GM18526 (cell line): Measurements from ENCODE around the gene ING5.

Source experiments
- POLR2A ChIP-seq: IDR thresholded peaks from 3 replicates; pipeline ENCODE4 v1.6.1; 2011; ENCODE audit not compliant: insufficient read length; ENCODE audit errors: extremely low read depth

Gene ING5

DNA sequence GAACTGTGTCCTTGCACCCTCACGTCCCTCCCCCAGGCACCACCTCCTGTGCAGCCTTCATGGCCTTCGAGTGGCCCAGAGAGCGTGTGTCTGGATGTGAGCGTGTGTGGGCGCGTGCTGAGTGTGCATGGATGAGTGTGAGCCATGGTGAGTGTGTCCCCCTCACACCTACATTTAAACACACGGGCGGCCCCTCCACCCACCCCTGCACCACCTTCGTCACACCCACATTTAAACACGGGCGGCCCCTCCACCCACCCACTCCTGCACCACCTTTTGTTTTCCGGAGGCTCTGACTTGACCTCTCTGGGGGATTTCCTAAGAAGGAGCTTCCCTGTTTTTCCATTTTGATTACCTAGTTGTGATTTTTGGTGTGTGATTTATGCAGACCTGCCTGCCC is 33.0 kb upstream of the ING5 start:
- TF ChIP-seq POLR2A, result no peak

DNA sequence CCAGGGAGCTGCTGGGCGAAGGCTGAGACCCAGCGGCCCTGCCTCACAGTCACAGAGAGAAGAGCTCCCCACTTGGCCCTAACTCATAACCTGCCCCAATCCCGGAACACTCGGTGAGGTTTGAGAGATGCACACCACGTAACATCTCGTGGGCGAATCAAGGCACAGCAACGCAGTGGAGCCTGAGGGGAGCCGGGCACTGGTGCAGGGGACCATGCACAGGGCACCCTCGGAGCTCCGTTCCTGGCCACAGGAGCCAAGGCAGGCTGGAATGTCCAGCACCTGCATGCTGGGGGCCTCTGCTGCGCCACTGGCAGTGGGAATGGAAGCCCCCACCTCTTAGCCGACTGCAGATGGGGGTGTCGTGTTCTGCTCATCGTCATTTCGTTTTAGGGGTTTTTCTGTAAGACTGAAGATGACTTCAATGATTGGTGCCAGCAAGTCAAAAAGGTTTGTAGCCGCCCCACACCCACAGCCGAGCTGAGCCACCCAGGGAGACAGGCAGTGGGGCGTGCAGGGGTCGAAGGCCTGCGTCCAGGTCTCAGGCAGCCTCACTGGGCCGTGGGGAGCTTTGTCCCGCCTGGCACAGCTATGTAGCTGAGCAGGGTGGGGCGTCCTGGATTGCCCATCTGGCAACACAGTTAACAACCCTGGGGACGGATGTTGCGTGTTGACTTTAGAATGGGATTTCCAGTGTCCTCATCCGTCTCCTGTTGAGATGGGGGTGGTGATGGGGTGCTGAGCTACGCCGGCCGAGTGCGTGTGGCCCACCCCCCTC is 31.3 kb upstream of the ING5 start:
- no peak for TF ChIP-seq POLR2A

DNA sequence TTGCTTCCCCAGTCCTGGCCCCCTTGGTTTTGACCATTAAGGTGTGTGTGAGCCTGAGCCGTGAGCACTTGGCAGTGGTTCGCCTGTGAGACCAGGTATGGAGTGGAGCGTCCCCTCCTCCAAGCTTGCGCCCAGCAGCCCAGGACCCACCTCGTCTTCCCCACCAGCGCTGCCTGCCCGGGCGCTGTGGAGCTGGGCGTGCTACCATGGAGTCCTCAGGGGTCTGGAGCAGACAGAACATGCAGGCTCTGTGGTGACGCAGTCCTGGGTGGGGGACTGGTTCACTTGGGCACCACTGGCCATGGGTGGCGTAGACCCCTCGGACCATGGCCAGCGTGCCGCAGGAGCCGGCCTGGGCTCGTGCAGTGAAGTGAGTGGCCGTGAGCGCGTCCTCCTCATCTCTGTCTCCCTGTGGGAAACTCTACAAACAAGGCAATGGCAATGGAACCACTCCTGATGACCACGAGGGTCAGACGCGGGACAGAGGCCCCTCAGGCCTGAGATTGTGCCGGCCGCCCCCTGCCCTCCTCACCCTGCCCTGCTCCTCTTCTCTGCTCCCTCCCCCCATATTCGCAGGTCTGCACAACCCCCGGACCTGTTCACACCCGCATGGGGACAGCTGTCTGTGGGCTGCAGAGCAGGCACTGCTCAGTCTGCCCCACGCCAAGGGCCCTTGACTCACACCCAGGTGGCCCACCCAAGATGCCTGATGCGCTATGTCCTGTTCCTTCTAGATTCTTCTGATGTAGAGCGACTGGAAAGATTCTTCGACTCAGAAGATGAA is 30.2 kb upstream of the ING5 start:
- TF ChIP-seq POLR2A, result no peak

DNA sequence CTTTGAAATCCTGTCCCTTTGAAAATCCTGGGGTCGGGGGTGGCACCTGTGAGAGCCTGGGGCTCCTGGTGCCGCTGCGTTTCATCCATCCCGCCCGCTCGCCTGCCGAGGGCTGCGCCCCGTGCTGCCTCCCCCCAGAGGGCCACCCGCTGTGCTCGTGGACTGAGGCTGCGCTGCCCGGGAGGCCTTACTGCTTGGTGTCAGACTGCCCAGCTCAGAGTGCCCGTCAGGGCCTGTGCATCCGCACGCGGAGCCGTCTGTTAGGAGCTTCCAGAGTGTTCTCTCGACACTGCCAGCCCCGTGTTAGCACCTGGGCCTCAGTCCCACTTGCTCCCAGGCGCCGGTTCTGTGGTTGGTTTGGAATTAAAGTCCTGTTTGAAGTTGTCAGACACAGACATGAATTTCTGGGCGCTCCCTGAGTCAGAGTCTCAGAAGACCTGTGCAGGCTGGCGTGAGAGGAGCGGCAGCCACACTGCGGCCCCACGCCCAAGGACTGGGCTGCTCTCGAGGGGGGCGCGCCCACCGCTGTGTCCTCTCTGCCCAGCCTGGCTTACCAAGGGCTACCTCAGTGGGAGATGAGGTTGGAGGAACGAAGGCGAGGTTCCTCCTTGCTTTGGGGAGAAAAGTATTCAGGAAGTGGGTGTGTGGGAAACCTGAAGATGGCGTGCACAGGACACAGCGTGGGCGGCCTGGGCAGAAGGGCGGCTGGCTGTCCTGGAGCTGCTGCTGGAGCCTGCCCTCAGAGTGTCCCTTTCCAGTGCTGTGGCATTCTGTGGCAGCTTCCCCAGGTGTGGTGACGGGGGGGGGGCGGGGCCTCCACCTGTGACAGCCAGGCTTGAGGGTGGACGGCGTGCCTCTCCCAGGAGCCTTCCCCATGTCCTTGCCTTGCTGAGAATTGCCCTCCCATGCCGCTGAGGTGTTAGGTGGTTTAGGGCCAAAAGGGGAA is 29.3 kb upstream of the ING5 start:
- TF ChIP-seq POLR2A, result no peak

DNA sequence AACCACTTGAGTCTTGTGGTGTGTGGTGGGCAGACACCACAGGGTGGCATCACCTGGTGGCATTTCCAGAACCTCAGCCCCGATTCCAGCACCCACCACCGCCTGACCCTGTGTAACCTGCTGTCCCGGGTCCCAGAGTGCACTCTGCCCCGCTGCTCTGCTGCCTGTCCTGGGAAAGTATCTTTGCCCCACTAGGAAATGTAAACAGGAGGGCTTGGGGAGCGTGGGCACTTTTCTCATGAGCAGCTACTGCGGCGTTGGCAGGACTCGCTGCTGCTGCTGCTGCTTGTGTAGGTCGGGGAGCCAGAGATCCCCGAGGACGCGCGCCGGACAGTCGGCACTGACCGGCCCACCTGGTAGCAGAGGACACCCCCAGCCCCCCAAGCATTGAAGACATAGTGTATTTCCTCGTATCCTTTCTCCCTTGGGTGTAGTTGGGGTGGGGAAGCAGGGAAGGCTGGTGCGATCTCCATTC is 28.6 kb upstream of the ING5 start:
- TF ChIP-seq POLR2A, result no peak

DNA sequence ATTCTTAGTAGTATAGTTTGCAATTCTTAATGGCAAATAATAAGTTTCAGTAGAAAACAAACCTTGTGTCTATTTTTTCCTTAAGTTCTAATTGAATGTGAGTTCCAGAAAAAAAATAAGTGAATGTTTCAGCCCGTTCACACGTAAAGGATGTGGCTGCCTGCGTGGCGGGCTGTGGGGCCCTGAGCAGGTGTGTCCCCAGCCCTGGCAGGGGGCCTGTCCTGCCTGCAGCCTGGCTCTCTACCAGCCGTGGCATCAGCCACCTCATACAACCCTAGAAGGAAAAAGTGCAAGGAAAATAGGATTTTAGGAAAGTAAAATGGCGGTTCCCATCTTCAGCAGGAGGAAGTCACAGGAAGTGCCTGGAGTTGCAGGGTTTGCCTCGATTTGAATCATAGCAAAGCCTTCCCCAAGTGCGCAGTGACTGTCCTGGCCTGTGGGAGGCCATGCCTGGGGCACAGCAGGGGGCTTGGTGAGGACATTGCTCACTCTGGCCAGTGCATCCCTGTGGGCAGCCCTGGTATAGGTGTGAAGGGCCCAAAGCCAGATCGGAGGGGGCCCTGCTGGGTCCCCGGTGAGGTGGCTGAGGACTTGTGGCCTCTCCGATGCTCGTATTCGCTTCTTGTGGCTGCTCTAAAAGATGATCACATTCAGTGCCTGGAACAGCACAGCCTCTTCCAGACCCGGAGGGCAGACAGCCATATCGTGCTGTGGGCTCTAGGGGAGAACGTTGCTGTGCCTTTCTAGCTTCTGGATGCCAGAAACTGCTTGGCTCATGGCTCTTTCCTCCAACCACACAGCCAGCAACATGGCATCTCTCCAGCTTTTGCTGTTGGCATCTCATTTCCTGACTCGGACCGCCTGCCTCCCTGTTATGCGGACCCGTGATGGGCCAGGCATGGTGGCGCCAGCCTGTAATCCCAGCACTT is 27.8 kb upstream of the ING5 start:
- TF ChIP-seq POLR2A, result no peak

DNA sequence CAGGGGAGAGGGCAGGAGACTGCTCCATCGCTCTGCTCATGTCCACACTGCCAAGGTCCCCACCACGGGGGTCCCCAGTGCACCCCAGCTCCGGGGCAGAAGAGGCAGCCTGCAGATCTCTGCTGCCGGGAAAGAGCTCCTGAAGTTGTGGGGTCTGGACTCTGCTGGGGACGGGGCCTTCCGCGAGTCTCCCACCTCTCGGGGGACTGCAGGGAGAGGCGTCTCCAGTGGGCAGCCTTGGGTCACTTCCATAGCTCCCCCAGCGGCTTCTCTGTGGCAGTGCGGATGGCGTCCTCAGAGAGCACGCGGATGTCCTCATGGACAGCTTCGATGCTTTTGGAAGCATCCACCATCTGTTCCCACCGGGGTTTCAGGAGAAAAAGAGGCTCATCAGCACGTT is 26.0 kb upstream of the ING5 start:
- no peak for TF ChIP-seq POLR2A

DNA sequence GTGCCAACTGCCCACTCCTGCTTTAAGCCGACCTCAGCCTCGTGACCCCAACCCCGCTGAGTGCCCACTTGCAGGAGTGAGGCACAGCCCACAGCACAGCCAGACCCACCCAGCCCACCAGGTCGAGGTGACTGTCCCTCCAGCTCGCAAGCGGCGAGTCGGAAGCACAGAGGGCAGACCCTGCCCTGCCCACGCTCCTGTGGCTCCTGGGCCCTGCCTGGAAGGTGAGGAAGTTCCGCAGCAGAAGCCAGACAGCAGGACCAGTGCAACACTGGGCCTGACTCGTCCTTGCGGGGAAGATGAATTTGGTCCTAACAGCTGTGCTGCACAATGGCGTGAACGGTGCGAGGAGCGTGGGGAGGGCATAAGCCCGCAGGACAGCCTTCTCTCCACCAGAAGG is 25.2 kb upstream of the ING5 start:
- no peak for TF ChIP-seq POLR2A

DNA sequence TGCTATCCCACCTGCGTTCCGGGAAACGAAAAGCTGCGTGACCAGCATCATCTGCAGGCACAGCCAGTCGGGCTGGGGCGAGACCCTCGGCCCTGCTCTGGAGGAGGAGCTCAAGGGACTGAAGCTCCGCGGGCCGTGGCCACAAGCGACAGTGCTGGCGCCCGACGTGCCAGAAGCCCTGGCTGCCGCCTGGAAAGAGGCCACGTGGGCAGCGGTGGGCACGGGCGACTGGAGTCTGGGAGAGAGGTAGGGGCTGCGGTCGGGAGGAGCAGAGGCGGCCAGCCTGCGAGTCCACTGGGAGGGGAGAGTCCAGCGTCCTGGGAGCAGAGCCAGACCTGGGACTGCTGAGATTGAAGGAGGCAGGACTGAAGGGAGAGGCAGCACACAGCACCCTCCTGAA is 24.4 kb upstream of the ING5 start:
- TF ChIP-seq POLR2A, result no peak

DNA sequence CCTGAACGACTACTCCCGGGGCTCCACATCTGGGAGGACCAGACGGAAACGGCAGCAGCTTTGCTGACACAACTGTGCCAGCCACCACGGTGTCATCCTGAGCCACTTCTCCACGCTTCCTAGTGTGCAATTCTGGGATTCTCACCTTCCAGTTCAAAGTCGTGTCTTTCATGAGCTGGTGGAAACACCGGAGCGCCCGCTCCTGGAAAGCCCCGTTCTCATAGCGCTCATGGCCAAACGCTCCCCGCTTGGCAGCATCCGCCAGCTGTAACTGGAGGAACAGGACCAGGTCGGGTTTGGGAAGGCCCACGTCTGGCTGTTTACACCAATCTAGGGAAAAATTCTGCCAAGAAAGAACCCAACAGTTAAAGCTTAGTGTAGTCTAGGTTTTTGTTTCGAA is 23.5 kb upstream of the ING5 start:
- TF ChIP-seq POLR2A, result no peak

DNA sequence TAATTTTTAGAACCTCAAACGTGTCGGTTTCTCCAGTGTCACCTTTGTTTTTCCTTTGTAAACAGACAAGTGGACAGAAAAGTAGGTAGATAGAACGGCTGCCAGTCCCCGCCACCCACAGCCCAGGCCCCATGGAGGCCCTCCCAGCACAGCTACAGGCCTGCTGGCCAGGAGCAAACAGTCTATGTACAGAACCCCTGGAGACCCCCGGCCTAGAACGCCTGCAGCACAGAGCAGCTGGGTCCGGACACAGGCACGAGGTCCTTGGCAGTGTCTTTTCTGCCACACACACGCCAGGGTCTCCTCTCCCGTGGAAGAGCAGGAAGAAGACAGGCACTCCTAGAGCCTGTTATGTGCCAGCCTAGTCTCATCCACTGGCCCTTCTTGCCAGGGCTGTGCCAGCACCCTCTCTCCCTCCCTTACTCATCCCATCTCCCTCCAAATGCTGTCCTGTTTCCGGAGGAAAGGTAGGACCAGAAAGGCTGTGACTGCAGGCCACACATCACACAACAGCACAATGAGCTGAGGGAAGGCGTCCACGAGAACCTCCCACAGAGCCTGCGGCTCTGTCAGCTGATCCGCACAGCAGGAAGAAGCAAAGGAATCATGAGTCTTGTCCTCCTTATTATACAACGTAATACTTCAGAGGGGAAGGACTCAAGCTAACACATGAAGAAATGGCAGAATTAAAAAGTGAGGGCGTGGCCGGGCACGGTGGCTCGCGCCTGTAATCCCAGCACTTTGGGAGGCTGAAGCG is 22.9 kb upstream of the ING5 start:
- no peak for TF ChIP-seq POLR2A

DNA sequence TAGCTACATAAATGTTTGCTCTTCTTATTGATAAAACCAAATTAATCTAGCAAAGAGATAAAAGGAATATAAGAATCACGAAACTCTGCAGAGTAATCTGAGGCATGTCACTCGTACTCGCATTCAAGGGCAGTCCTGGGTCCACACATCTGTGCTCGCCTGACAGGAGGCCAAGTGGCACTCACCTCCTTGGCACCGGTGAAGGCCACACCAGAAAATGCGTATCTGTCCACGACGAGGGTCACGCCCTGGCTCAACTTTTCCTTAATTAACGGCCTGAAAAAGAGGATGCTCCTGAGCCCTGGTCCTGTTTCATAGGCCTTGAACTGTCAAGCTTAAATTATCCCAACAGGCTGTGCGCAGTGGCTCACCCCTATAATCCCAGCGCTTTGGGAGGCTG is 21.8 kb upstream of the ING5 start:
- TF ChIP-seq POLR2A, result no peak

DNA sequence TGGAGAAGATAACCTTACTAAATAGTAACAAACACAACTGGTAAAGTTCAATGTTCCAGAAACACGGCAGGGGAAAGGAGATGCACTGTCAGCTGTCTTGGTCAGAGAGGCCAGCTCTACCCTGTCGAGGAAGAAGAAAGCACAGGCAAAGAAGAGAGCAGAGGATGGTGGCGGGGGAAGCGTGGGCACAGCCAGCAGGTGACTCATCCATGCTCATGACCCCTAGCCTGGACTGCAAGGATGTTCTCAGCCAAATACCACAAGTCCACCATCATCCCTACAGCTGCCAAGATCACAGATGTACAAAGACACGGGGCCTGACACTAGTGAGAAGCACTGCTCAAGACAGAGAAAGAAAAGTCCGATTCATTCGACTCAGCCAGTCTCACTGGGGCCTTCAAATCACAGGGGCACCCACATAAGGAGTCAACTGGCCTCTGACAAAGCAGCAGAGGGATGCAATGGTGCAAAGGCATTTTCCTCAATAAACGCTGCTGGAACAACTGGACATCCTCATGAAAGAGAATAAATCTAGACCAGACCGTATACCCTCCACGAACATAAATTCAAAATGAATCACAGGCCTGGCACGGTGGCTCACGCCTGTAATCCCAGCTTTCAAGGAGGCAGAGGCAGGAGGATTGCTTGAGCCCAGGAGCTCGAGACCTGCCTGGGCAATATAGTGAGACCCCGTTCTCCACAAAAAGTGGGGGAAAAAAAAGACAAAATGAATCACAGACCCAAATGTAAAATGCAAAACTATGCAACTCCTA is 20.8 kb upstream of the ING5 start:
- TF ChIP-seq POLR2A, result no peak
